Measurements from ENCODE around the gene NIF3L1.

- TF ChIP-seq CTCF (IDR thresholded peaks at IDR 0.05) = no peak
- TF ChIP-seq USF2 (IDR thresholded peaks at IDR 0.05) = no peak
- no peak for TF ChIP-seq HOXB13 (CRISPR knock-in tag; IDR thresholded peaks at IDR 0.05; ENCODE audit: low read depth)
- TF ChIP-seq RFX5 (IDR thresholded peaks at IDR 0.05) = no peak
Observed at GRCh38 chr2:200847269-200847668, 41.9 kb upstream of the NIF3L1 start.

All from A549 (cell line).